ENCODE measurements around the gene CHRNE.
"Not testable (repeated sequence)": the region's sequence is repeated elsewhere in the genome, so short reads cannot be mapped to it uniquely, and the experiment has no call there.

The CHRNE gene

GRCh38 chr17:4886830-4887229 is 16.1 kb downstream of the CHRNE start:
- DNase-seq (ENCODE audit: low spot score) = no peak

GRCh38 chr17:4884489-4884888 is 18.4 kb downstream of the CHRNE start:
- no peak for DNase-seq (ENCODE audit: low spot score)

DNA sequence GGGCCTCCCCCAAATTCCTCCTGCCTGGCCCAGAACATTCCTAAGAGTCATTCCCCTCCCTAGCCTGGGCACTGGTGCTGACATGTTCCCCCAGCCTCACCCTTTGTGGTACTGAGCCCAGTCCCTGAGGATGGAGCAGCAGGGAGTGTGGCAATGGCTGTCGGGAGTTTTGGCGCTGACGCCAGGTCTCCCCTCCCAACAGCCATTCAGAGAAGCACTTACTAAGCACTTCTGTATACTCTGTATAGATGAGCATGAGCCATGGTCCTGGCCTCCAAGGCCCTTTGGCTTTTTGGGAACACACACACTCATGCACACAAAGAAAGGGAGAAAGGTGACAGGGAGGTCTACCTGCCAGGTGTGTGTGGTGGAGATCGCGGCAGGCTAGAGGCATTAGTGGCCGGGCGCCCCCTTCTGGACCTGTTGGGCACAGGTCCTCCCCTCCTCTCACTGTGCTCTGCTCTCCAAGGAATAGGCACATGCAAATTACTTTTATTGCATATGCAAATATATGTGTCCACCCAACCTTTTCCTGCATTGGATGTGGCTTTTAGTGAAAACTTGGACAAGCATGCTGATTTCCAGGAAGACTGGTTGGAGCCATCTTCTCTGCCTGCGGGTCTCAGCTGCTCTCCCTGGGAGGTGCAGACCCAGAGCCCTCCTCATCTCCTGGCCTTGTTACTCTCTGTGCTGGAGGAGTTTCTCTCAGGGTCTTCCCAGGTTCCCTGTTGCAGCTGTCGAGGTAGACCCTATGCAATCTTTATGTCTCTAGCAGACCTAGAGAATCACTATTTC is 20.9 kb downstream of the CHRNE start:
- DNase-seq (ENCODE audit: low spot score) = peak; percentile 73

DNA sequence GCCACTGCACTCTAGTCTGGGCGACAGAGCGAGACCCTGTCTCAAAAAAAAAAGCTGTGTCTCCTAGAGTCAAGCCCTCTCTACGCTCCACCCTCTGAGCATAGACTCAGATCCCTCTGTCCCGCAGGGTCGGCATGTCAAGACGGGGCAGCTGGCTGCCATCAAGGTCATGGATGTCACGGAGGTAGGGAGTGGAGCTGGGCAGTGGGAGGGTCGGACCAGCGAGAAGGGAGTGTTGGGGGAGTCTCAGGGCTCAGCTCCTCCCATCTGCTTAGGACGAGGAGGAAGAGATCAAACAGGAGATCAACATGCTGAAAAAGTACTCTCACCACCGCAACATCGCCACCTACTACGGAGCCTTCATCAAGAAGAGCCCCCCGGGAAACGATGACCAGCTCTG is 22.0 kb downstream of the CHRNE start:
- DNase-seq (ENCODE audit: low spot score) = no peak

DNA sequence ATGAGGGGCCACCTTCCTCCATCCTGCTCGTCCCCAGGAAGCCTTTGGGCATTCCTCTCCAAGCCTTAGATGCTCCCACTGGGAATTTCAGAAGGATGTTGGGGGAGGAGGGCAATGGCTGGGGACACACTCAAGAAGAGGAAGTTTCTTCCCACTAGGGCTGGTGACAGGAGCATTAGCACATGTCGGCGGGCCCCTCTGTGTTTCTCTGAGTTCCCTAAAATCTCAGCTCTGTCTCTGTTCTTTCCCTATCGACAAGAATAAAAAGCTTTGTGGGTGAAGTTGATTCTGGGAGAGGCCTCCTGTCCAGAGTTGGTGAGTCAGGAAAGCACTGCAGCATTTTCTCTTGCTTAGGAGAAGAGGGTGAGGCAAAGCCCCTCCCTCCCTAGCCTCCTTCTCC is 23.3 kb downstream of the CHRNE start:
- DNase-seq (ENCODE audit: low spot score) = no peak

DNA sequence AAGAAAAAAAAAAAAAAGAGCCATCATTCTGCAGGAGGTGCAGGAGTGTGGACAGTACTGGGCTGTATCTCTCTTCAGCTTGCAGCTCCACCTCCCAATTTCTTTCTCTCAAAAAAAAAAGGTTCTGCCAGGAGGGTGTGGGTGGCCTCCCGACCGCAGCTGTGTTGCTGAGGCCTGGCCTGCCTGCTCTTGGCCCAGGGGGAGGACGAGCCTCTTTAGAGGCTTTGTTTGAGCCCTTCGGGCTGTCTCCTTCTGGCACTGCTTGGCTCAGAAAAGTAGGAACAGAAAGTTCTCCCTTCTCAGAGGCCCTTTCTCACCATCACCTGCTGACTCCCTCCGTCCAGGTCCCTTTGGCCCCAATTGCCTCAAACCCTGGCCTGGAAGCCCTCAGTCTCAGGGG is 25.8 kb downstream of the CHRNE start:
- DNase-seq (ENCODE audit: low spot score) = no peak

GRCh38 chr17:4872786-4873185 is 30.1 kb downstream of the CHRNE start:
- no peak for DNase-seq (ENCODE audit: low spot score)

- no peak for DNase-seq (ENCODE audit: low spot score)
Measured at GRCh38 chr17:4870855-4871254, 32.0 kb downstream of the CHRNE start.

DNA sequence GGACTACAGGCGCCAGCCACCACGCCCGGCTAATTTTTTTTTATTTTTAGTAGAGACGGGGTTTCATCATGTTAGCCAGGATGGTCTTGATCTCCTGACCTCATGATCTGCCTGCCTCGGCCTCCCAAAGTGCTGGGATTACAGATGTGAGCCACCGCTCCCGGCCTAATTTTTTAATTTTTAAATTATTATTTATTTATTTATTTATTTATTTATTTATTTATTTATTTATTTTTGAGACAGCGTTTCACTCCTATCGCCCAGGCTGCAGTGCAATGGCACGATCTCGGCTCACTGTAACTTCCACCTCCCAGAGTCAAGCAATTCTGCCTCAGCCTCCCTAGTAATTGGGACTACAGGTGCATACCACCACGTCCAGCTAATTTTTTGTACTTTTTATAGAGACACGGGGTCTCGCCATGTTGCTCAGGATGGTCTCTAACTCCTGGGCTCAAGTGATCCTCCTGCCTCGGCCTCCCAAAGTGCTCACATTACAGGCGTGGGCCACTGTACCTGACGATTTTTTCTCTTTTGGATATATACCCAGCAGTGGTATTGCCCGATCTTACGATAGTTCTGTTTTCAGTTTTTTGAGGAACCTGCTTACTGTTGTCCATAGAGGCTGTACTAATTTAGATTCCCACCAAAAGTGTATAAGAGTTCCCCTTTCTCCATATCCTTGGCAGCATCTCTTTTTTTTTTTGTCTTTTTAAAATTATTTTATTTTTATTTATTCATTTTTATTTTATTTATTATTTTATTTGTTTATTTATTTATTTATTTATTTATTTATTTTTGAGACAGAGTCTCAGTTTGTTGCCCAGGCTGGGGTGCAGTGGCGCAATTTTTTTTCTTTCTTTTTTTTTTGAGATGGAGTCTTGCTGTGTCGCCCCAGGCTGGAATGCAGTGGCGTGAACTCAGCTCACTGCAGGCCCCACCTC is 33.6 kb downstream of the CHRNE start:
- not testable (repeated sequence) for DNase-seq (ENCODE audit: low spot score)

DNA sequence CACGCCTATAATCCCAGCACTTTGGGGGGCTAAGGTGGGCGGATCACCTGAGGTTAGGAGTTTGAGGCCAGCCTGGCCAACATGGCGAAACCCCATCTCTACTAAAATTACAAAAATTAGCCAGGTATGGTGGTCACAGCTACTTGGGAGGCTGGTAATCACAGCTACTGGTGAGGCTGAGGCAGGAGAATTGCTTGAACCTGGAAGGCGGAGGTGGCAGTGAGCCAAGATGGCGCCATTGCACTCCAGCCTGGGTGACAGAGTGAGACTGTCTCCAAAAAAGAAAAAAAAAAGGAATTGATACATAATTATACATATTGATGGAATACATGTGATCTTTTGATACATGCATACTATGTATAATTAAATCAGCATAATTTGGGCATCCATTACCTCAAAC is 35.4 kb downstream of the CHRNE start:
- not testable (repeated sequence) for DNase-seq (ENCODE audit: low spot score)

- no peak for DNase-seq (ENCODE audit: low spot score)
Measured at GRCh38 chr17:4863321-4863720, 39.6 kb downstream of the CHRNE start.

DNA sequence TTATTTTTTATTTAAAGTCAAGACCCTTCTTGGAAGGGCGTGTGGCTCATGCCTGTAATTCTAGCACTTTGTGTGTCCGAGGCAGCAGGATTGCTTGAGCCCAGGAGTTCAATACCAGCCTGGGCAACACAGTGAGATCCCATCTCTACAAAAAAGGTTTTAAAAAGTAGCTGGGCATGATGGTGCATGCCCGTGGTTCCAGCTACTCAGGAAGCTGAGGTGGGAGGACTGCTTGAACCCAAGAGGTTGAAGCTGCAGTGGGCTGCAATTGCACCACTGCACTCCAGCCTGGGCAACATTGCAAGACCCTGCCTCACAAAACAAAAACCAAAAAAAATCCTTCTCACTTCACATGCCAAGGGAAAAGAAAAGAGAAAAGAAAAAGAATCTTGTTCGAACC is 40.2 kb downstream of the CHRNE start:
- no peak for DNase-seq (ENCODE audit: low spot score)

- DNase-seq (ENCODE audit: low spot score) = no peak
Measured at GRCh38 chr17:4861052-4861451, 41.8 kb downstream of the CHRNE start.

DNA sequence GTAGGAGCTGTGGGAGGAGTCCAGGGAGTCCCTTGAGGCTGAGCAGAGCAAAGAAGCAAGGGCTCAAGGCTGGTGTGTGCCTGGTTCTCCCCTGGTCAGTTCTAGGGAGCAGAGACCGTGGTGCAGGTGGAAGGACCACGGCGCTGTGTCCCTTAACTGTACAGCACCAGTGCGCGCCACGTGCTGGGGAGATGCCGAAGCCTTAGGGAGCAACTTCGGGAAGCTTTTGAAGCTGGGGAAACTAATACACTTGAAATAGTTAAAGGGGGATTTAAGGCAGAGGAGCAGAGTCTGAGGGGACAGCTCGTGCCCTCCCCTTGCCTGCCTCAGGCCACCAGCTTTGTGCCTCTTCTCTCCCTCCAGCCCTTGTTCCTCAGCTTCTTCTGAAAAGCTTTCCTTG is 42.2 kb downstream of the CHRNE start:
- DNase-seq (ENCODE audit: low spot score) = no peak

DNA sequence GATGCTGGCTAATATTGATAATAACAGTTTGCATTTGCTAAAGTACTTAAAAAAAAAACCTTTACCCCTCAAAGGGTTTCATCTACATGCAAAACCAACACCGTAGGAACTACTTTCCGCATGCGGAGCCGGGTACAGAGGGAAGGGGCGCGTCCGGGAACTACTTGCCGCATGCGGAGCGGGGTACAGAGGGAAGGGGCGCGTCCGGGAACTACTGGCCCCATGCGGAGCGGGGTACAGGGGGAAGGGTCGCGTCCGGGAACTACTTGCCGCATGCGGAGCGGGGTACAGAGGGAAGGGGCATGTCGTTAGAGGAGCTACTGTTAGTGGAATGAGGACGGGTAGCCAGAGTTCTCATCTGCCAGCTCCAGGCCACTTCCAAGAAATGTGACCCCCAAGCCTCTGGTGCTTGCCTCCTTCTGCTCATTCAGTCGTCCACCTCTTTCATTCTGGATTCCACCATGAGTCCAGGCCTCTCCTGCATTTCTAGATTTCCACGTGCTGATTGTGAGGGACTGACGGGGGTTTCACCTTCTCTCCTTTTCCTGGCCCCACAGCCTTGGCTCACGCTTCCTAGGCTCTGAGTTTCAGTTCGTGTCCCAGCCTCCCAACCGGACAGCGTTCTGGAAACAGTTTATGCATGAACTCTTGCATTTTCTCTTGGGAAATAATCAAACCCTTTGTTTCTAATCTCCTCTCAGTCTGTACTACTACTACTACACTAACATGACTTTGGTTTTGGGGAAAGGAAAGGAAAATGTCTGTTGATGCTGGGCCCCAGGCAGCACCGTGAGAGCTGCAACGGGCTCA is 42.9 kb downstream of the CHRNE start:
- no peak for DNase-seq (ENCODE audit: low spot score)

DNA sequence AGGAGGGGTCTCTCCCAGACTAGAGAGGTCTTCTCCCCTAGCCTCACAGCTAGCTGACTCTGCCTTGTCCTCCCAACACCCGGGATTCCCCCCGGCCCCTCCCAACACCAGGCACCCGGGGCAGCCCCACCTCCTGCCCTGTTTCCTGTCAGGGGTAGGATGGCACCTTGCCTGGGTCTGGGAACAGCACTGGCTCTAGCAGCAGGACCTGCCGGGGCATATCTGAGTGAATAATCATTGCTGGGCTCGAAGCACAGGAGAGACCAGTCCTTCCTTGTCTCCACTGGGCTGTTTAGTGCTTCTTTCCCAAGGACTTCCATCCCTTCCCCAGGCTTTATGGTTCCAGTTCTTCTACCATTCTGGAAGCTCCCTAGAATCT is 44.0 kb downstream of the CHRNE start:
- DNase-seq (ENCODE audit: low spot score) = no peak

- DNase-seq (ENCODE audit: low spot score) = no peak
Measured at GRCh38 chr17:4858068-4858881, 44.6 kb downstream of the CHRNE start.

GRCh38 chr17:4857347-4857746 is 45.6 kb downstream of the CHRNE start:
- not testable (repeated sequence) for DNase-seq (ENCODE audit: low spot score)

DNA sequence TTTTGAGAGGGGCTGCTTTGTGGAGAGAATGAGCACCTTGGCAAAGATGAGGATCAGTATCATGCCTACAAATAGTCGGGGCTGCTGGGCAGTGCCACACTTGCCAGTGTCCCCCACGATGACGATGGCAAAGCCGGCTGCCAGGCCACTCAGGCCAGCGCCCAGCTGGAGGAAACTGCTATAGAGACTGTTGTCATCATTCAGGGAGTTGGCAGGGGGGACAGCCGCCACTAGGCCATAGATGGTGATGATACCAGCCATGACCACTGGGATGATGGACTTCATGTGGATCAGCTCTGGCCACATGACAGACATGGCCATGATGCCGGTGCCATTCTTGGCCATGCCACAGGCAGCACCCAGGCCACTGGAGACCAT is 46.0 kb downstream of the CHRNE start:
- DNase-seq (ENCODE audit: low spot score) = no peak

DNA sequence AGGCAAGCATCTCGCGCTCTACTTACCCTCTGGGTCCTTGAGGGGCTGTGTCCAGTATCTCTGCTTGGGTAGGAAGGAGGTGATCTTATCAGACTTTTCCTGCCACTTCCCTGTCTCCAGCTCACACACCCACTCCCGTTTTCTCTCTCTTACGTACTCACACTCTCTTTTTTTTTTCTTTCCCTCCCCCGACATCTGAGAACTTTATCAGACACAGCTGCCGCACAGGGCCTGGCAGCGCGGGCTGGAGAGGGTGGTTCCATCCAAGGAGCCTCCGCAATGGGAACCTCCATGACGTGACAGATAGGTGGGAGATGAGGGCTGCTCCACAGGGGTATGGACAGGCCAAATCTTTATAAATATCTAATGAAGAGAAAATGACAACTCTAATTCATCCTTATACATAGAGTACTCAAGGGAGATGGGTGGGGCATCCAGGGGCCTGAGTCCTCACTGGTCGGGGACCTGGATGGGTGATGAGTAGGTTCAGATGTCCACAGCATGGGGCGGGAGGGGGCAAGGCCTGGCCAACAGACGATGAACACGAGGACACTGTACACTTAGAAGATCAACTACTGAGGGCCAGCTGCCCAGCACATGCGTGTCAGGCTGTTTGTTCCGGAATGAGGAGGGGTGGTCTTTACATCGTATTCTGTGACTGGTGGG is 46.5 kb downstream of the CHRNE start:
- DNase-seq (ENCODE audit: low spot score) = no peak

GRCh38 chr17:4854111-4854681 is 48.7 kb downstream of the CHRNE start:
- DNase-seq (ENCODE audit: low spot score) = no peak
